Caki2 (cell line): ENCODE measurements around the gene PDE1C. TPM values are rescaled to one million over a fixed set of nuclear protein-coding genes. Genes with fewer than 3 reads are reported as not detected.
A peak's percentile ranks its signal among the peaks of the same experiment; 100 is the strongest.

Source experiments
- DNase-seq: peaks from one replicate; pipeline ENCODE4 v3.0.0-alpha.2; 2015; ENCODE audit warnings: low read depth
- in situ Hi-C: cut with HindIII; loops from 2 replicates; pipeline ENCODE4 v1.10.0; 2016; ENCODE audit warnings: low sequenced_read_pairs, low pct_unique_long_range_greater_than_20kb, mixed read lengths
- total RNA-seq: library from RNA; depleted of rRNA; stranded (reverse); fragments of >200 nt; shearing (Covaris generic); gene quantifications from 2 replicates; pipeline ENCODE4 v1.2.3, GENCODE V29; 2014; ENCODE audit warnings: low replicate concordance

The PDE1C gene
- total RNA-seq, 1 experiment from 2014 or later, result 0.17 TPM

GRCh38 chr7:31926991-31927584 is 143.1 kb downstream of the PDE1C start:
- in situ Hi-C loops, result no loop called here
- DNase-seq, result no peak

DNA sequence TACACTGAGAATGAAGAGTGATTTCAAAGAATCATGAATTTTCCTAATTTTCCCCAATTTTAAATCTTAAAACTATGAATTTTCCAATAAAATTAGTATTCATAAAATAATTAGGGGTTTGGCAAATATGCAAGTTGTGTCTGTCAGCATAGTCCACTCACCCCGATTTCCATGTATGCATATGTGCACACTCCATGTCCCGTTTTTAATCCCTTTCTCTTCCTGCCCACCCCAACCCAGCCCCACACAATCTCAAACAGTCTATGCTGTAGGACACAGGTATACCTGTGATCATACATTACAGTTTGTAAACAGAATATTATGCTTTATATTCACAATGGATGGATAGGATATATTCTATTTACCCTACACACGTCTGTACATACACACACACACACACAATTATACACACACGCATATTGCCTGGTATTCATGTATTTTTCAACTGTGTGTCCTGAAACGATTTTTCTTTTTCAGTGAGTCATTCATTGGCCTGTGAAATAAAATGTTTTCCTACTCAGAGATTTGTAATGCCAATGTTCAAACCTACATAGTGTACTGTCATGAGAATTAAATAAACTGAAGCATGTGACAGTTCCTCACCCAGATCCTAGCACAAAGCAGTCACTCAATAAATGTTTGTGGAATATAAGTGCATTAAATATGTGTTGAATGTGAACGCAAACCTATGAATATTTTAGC is 144.3 kb downstream of the PDE1C start:
- in situ Hi-C loops, result no loop called here
- no peak for DNase-seq

GRCh38 chr7:31924251-31924650 is 146.0 kb downstream of the PDE1C start:
- in situ Hi-C loops, result no loop called here
- DNase-seq, result no peak

DNA sequence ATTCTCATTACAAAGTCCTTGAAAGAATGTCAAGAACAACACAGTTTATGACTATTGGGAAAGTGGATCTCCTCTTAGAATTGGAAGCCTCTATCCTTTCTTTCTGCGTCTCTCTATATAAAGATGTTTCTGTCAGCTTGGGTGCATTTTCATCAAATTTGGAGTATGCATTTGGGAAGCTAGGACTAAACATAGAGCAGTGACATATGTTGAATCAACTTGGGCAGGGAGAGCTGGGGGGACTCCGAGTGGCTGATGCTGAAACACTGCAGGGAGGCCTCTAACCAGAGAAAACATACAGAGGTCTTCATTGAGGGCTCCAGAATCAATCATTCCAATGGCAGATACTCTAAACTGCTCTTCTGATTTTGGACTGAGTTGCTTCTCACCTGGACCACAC is 147.4 kb downstream of the PDE1C start:
- in situ Hi-C loops, result no loop called here
- no peak for DNase-seq

DNA sequence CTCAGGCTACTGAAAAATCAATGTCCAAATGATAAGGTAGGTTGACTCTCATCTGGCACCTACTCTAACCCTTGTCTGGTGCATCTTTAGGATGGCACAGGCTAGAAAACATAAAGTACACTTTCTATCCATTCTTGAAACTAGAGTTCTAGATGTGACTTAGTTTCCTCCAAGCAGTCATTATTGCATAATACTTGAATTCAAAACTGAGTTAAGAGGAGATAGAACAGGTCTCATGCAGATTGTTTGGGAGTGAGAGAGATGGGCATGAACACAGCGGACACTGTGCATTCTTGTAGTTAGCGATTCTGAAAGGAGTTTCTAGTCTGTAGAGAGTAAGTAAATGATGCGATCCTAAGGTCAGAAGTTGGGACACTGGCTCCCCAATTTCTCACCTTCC is 149.2 kb downstream of the PDE1C start:
- DNase-seq, result no peak
- in situ Hi-C loops, result no loop called here

DNA sequence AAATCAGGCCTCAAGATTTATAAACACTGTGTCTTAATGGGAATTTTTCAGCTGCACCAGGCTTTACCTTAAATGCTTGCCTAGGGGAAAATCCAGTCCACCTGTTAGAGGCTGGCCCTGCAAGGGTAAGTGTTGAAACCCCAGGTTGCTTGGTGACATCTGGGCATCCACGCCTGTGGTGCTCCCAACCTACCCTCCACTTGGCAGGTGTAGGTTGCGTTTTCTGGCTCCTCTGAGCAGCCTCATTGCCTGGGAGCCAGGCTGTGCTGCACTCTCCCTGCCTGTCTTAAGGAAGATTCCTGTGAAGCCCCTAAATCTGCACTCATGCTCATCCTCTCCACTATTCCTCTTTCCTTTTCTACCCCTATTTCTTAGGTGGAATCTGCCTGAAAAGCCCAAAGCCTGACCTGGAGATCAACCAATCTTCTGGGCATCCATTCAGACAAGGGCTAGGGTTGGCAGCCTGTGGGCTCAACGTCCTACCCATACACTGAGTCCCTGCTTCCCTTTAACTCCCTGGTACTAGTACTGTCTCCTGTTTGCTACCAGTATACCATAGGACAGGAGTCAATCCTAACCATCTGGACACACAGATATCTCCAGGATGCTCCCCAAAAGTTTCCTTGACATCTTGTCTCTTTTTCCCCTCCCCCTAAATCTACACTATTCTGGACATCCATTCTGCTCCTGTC is 150.4 kb downstream of the PDE1C start:
- DNase-seq, result no peak
- in situ Hi-C loops, result no loop called here

DNA sequence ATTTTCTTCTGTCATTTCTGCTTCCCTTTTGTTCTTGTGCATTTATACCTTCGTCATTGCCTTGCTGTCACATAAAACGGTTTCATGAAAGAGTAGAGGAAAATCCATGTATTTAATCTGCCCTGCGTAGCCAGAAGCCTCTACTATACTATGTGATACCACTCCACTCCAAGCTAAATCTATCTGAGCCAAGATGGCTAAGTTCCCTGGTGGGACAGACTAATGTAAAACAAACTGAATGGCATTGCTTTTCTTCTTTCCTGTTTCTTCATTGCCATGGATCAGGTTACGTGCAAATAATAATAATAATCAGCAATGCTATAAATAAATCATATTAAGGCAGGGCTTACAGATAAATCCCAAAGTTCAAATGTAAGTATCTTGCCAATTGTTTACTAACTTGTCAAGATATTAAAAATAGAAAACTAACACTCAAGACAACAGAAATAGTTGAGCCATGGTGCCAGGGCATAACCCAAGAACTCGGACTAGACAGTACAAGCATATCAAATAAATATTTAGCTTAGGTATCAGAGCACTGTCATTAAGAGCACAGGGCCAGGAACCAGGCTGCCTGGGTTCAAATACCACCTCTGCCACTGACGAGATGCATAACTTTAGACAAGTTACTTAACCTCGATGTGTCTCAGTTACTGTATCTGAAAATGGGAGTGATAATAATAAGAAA is 151.4 kb downstream of the PDE1C start:
- DNase-seq, result no peak
- in situ Hi-C loops, result no loop called here

DNA sequence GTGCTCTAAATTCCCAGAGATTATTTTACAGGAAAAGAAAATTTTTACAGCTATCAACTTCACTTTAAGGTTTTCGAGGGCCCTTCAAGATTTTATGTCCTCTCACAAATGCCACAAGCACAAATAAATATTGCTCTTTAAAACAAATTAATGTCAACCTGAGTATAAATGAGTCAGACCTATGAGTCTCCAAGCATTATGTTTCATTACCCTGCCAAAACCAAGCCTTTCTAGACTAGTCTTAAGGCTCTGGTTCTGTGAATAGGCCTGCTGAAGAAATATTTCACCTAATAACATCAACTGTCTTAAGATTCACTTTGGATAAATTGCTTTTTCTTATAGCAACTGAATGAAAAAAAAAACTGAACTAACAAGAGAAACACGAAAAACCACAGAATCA is 153.0 kb downstream of the PDE1C start:
- in situ Hi-C loops, result no loop called here
- DNase-seq, result no peak

GRCh38 chr7:31910191-31910590 is 160.0 kb downstream of the PDE1C start:
- in situ Hi-C loops, result no loop called here
- DNase-seq, result no peak

- DNase-seq, result no peak
- in situ Hi-C loops, result no loop called here
Measured at GRCh38 chr7:31906479-31907171, 163.6 kb downstream of the PDE1C start.

- in situ Hi-C loops, result no loop called here
- DNase-seq, result no peak
Measured at GRCh38 chr7:31903962-31904361, 166.2 kb downstream of the PDE1C start.

DNA sequence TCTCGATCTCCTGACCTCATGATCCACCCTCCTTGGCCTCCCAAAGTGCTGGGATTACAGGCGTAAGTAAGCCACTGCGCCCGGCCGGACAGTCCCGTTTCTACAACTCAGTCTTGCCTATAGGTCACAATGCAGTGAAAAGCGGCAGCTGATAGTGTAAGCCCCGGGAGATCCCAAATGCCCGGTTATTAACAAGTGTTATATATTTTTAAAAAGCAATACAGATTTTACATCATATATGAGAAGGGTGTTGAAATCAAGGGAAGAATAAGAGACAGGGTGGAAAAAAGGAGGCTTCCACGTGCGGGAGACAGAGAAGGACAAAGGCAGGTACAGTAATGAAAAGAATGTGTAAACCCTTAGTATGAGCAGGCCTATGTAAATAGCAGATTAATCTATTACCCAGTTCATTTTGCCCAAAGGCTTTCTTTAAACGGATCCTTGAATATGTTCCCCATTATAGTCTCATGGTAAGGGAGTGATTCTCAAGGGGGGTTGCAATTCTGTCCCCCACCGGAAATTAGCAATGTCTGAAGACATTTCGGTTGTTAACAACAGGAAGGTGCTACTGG is 170.8 kb downstream of the PDE1C start:
- in situ Hi-C loops, result no loop called here
- peak; percentile 58 for DNase-seq

DNA sequence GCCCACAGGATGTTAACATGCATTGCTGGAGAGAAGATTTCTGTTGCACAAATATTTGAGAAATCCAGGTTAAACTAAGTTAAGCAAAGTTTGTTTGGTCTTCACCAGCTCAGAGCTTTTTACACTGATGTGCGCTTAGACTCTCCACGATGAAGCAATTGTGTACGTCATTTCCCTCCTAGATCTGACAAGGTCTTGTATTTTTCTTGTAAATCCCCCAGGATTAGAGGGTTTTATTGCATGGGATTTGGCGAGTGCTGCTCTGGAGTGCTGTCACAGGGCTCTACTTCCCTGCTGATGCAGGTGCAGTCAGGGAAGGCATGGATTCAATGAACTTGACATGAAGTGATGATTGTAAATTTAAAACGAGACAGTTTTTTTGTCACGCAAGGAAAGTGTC is 173.3 kb downstream of the PDE1C start:
- in situ Hi-C loops, result no loop called here
- no peak for DNase-seq

- no peak for DNase-seq
- in situ Hi-C loops, result no loop called here
Measured at GRCh38 chr7:31894308-31894707, 175.9 kb downstream of the PDE1C start.

GRCh38 chr7:31893365-31893764 is 176.8 kb downstream of the PDE1C start:
- DNase-seq, result no peak
- in situ Hi-C loops, result no loop called here

DNA sequence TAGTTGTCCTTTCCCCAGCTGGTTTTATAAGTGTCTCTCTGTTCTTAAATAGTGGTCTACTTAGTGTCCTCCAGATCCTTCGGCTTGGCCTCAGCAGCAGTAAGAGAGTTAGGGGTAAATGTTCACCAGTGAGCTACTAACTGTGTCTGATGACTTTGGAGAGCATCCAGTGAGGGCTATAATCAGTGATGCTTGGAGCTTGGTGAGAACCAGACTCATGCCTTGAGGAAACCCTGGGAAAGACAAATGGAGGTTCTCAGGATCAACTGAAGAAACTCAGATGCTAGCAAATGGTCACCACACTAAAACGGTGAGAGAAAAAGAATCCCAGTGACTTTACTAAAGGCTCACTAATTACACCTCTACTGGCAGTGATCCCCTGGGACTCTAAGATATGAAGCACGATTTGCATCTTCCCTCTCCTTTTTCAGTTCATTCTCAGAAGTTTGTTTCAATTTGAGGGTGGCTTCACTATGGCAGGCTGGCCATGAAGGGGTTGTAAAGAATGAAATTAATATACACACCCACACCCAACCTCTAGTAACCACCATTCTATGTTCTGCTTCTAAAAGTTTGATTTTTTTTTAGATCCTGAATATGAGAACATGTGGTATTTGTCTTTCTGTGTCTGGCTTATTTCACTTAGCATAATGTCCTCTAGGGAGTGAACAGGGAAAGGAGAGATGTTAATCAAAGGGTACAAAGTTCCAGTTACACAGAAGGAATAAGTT is 177.9 kb downstream of the PDE1C start:
- DNase-seq, result no peak
- in situ Hi-C loops, result no loop called here

DNA sequence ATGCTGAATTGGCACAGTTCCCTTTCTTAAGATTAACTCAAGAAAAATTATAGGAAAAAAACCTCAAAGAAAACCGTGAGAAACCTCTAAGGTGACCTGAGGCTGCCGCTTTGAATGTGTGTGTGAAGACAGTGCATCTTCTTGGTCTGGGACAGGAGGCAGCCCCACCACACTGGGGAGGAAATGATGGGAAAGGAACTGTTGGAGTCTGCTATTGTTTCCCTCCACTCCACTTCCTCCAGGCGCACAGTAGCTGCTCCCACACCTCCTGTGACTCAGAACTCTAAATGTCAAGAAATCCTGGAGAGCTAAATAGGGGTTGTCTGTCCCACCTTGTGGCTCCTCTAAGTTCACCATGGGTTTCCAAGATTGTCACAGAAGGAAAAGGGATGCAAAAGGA is 179.4 kb downstream of the PDE1C start:
- no peak for DNase-seq
- in situ Hi-C loops, result no loop called here

DNA sequence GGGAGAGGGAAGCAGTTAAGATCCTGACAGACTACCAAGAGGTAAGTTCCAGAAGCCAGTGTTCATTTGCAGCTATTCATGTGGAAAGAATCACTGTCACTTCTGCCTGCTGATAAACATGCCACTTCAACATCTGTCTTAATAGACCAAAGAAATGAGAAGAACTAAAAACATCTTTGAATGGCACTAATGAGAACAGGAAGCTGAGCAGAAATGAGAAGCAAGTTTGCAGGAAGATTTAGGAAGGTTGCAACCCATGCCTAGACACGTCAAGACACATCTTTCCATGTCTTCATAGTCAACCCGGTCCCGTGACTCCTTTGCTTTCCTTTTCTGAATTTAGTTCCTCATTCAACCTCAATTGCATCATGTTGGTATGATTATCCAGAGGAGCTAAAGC is 180.0 kb downstream of the PDE1C start:
- in situ Hi-C loops, result no loop called here
- DNase-seq, result no peak
